ENCODE data around the gene RHBDL2. TPM values are rescaled to one million over a fixed set of nuclear protein-coding genes. Genes with fewer than 3 reads are reported as not detected.

Gene RHBDL2
- total RNA-seq, 1 donor from 2014 or later, result not detected

- H3K4me1 Mint-ChIP-seq, result no peaks in the 10 kb centered on the region
These were observed 15.5 kb downstream of the RHBDL2 start for GRCh38 chr1:38926091-38926490.

GRCh38 chr1:38925391-38925790 lies 16.2 kb downstream of the RHBDL2 start:
- CTCF ChIA-PET, result no interaction called here
- intact Hi-C loops (cut with micrococcal nuclease), result no loop called here
- no peak for TF ChIP-seq CTCF (IDR thresholded peaks at IDR 0.05)
- no peaks in the 10 kb centered on the region for H3K36me3 Mint-ChIP-seq (ENCODE audit: low read depth)
- no peaks in the 10 kb centered on the region for H3K4me1 Mint-ChIP-seq
- no peak overlapping the region for H3K27ac Mint-ChIP-seq
- H3K27me3 Mint-ChIP-seq, result peaks cover 1% of the 10 kb centered on the region
- ATAC-seq (ENCODE audit: low read depth), result no peak
- POLR2A ChIA-PET, result no interaction called here
- no peak overlapping the region for H3K4me3 Mint-ChIP-seq
- no peak for DNase-seq
- no peaks in the 10 kb centered on the region for H3K9me3 Mint-ChIP-seq

More at GRCh38 chr1:38926091-38926490, 15.5 kb downstream of the RHBDL2 start:
- POLR2A ChIA-PET, result no interaction called here
- H3K27ac Mint-ChIP-seq, result no peak overlapping the region
- H3K27me3 Mint-ChIP-seq, result peaks cover 1% of the 10 kb centered on the region
- ATAC-seq (ENCODE audit: low read depth) (no peak), DNase-seq (no peak)
- TF ChIP-seq CTCF (IDR thresholded peaks at IDR 0.05), result no peak
- H3K36me3 Mint-ChIP-seq (ENCODE audit: low read depth), result no peaks in the 10 kb centered on the region
- CTCF ChIA-PET, result no interaction called here
- H3K4me3 Mint-ChIP-seq, result no peak overlapping the region
- H3K9me3 Mint-ChIP-seq, result no peaks in the 10 kb centered on the region
- intact Hi-C loops (cut with micrococcal nuclease), result no loop called here

GRCh38 chr1:38923607-38924006 lies 18.0 kb downstream of the RHBDL2 start:
- intact Hi-C loops (cut with micrococcal nuclease), result no loop called here
- H3K27me3 Mint-ChIP-seq, result no peaks in the 10 kb centered on the region
- POLR2A ChIA-PET, result no interaction called here

GRCh38 chr1:38919130-38919529 lies 22.5 kb downstream of the RHBDL2 start:
- intact Hi-C loops (cut with micrococcal nuclease), result no loop called here
- Mint-ChIP-seq H3K4me1 (no peaks in the 10 kb centered on the region), H3K9me3 (no peaks in the 10 kb centered on the region), H3K36me3 (ENCODE audit: low read depth) (no peaks in the 10 kb centered on the region), H3K27me3 (no peaks in the 10 kb centered on the region), H3K27ac (no peak overlapping the region), H3K4me3 (no peak overlapping the region)
- ChIA-PET CTCF (no interaction called here), POLR2A (no interaction called here)
- no peak for TF ChIP-seq CTCF (IDR thresholded peaks at IDR 0.05)
- DNase-seq (no peak), ATAC-seq (ENCODE audit: low read depth) (no peak)

More at GRCh38 chr1:38923607-38924006, 18.0 kb downstream of the RHBDL2 start:
- CTCF ChIA-PET, result no interaction called here
- H3K4me3 Mint-ChIP-seq, result no peak overlapping the region
- no peak overlapping the region for H3K27ac Mint-ChIP-seq
- DNase-seq (no peak), ATAC-seq (ENCODE audit: low read depth) (no peak)
- H3K4me1 Mint-ChIP-seq, result no peaks in the 10 kb centered on the region
- no peaks in the 10 kb centered on the region for H3K36me3 Mint-ChIP-seq (ENCODE audit: low read depth)
- no peak for TF ChIP-seq CTCF (IDR thresholded peaks at IDR 0.05)
- H3K9me3 Mint-ChIP-seq, result no peaks in the 10 kb centered on the region

- H3K27ac Mint-ChIP-seq, result no peak overlapping the region
- H3K36me3 Mint-ChIP-seq (ENCODE audit: low read depth), result no peaks in the 10 kb centered on the region
- no peak for ATAC-seq (ENCODE audit: low read depth)
- DNase-seq, result no peak
- TF ChIP-seq CTCF (IDR thresholded peaks at IDR 0.05), result no peak
- ChIA-PET POLR2A (no interaction called here), CTCF (no interaction called here)
- no peaks in the 10 kb centered on the region for H3K4me1 Mint-ChIP-seq
- H3K4me3 Mint-ChIP-seq, result no peak overlapping the region
- intact Hi-C loops (cut with micrococcal nuclease), result no loop called here
- no peaks in the 10 kb centered on the region for H3K9me3 Mint-ChIP-seq
- H3K27me3 Mint-ChIP-seq, result no peaks in the 10 kb centered on the region
These were observed 23.1 kb downstream of the RHBDL2 start for GRCh38 chr1:38918568-38918967.

All from activated B cell treated with CpG ODN at 0.5 μM for 24 hours (primary cell).